LHCN-M2 (cell line): Measurements from ENCODE around the gene KIAA1210. TPM values are rescaled to one million over a fixed set of nuclear protein-coding genes. Genes with fewer than 3 reads are reported as not detected.

ENCODE experiments used
- DNase-seq: peaks from one replicate; pipeline ENCODE4 v3.0.0-alpha.2; 2012; ENCODE audit warnings: low read depth
- polyA plus RNA-seq: library from polyadenylated mRNA; unstranded; fragments of >200 nt; gene quantifications from one replicate; pipeline ENCODE4 v1.2.1, GENCODE V29; 2012; ENCODE audit warnings: missing spikeins
- total RNA-seq: library from RNA; depleted of rRNA; stranded (reverse); fragments of >200 nt; gene quantifications from 2 replicates; pipeline ENCODE4 v1.2.3, GENCODE V29; 2014; rRNA removed

The KIAA1210 gene
- not detected in 2 replicates for total RNA-seq
- polyA plus RNA-seq = not detected

DNA sequence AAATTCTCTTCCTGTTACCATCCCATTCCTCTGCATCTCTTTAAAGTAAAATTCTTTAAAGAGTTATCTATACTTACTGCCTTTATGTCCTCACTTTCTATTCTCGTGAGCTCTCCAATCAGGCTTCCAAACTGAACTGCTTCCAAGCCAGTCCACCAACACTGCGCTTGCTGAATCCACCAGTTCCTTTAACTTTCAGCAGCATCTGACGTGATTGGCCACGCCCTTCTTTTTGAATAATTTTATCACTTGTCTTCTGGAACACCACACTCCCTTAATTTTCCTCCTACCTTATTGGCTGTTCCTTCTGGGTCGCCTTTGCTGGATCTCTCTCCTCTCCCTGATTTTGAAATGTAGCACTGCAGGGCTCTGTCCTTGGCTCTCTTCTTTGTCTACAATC, at the start of gene KIAA1210:
Gene KIAA1210 (minus strand): TSS at position 163 of the 400 bp plus-strand sequence. CDS start 4,170 bp downstream, outside the sequence.
- DNase-seq = no peak

DNA sequence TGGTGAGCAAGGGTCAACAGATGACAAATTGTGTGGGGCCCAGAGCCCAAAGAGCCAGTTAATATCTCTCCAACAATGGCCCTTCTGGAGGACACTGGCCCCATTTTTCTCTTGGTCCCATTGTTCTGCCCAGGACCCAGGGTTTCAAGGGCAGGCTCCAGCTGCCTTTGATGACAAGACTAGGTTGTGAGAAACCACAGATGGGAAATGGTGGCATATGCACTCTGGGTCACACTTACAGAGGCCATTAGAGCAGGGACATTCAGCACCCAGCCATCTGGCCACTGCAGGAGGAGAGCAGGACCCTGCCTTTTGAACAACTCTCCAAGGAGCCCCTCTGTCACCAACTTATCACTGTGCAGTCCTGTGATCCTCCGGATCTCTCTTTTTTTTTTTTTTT, 49.7 kb upstream of the KIAA1210 start:
- DNase-seq = no peak

DNA sequence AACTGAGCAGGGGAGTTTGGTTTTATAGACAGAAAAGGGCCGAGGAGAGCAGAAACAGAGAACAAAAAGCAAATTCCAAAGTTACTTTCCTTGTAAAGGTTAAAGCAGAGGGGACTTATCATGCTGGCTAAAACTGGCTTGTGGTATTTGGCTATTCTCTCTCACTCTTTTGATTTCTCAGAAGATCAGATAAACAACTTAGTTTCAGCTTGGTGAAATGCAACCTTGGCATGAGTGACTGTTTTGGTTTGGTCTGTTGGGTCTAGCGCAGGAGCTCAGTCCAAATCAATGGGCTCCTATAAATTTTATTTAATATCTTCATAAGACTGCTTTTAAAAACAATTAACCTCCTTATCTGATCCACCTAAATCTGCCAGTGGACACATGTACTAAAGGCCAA, 47.3 kb upstream of the KIAA1210 start:
- no peak for DNase-seq

DNA sequence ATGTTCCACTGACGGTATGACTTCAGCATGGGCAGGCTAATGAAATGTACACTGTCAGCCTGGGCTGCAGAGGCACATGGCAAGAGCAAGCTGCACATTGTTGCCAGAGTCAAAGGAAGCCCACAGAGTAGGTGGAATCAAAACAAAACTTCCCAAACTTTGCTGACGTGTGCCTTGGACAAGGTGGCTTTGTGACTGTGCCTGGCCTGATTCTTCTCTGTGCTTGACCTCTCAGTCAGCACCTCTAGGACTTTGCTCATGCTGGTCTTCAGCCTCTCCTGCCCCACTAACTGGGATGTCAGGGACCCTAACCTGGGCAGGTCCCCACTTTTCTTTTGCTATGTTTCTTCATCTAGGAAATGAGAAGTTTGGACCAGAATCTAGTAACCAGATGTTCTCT, 40.5 kb upstream of the KIAA1210 start:
- no peak for DNase-seq

DNA sequence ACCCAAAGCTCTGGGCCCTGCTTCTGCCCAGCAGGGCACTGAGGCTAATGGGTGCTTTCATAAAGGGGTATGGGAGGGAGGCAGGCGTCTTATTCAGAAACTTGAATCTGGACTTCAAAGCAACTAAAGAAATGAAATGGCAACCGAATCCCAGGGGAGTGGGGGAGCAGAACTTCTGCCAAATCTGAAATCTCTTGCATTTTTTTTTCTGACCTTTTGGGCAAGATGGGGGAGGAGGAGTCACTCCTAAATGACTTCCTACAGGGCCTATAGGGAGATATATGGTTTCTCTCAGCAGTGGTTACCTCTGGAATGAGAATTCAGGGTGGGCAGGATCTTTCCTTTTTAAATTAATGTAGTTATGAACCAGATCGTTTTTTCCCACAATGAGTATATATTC, 30.6 kb upstream of the KIAA1210 start:
- DNase-seq = no peak

DNA sequence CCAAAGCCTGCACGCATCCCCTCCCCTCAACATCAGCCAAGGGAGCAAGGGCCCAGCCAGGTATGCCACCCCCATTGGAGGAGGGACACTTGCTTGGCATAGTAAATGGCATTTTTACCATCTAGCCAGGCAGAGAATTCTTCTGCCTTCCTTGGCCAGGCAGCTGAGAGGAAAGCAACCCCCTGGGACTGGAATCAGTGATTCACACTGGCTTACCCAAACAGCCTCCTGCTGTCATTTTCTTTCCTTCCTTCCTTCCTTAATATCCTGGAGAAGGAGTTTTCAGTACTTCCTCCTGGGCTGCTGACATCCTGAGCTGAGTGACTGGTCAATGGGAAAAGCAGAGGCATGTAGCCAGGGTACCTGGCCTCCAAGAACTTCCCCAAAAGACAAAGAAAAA, 28.6 kb upstream of the KIAA1210 start:
- DNase-seq = no peak

DNA sequence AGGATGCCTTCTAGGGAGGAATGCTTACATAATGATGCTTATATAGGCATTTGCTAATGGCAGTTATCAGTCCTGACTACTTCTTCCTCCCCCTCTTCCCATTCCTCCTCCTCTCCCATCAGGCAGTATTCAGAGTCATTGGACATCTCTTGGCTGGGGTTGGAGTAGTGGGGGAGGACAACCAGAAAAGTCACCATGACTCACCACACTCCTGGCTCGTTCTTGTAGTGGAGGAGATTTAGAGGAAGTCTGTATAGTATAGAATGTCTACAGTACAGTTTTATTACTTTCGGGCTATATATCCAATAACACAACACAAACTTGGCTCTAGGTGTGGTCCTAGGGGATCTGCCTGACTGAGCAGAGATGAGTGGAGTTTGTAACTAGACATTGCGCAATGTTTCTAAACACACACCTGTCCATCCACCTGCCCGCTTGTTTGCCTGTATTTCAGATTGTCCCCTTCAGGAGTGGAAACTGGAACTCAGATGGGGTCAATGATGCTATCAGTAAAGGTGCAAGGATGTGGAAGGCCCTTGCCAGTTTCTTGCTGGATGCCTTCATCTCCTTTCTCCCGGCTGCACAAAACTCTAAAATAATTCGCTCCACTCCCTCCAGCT, 27.9 kb upstream of the KIAA1210 start:
- peak; percentile 13 for DNase-seq

DNA sequence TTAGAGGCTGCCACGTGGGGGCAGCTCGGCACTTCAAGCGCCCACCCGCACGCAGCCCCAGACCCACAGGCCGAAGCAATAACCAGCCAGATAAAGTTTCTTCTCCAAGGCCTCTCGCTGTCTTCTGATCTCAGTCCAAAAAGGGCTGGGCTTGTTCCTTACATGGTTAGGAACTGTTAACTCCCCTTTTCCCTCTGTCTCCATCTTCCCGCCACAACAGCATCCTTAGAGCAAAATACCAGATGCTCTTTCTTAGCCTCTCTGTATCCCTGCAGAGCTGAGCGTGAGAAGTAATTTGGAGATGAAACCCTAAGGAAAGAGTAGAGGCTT, 23.4 kb upstream of the KIAA1210 start:
- no peak for DNase-seq

DNA sequence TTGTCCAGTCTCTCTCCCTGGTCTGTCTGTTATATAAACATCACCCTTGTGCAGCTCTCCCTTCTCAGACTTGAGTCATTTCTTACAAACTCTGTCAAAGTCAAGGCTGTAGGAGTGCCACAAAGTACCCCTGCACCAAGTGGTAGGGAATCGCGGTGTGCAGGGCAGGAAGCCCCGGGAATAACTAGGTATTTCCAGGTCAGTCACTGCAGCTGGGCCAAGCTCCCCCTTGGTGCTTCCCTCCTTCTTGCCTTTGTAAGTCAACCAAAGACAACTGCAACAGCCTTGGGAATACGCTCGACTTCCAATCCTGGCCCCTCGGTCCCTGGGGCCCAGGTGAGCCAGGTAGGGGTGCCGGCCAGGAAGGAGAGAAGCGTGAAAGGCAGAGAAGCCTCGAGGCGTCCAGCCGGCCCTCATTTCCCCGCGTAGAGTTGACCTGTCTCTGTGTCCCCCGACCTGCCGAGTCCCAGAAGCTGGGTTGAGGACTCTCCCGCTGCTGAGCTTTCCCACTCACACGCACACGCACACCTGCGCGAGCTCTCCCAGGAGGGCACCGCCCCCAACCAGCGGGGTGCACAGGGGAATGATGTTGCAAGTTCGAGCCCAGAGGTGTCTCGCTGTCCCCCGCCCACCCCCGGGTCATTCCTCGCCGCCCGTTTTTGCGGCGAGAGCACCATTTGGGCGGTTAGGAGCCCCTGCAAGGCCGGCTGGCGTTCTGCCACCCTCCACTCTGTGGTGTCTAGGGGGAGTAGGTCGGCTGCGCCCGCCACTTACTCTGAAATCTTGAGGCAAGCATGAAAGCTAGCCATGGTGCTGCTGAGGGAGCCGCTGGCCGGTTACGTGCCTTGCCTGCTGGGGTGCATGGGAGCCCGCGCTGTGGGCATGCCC, 22.8 kb upstream of the KIAA1210 start:
- DNase-seq = no peak

DNA sequence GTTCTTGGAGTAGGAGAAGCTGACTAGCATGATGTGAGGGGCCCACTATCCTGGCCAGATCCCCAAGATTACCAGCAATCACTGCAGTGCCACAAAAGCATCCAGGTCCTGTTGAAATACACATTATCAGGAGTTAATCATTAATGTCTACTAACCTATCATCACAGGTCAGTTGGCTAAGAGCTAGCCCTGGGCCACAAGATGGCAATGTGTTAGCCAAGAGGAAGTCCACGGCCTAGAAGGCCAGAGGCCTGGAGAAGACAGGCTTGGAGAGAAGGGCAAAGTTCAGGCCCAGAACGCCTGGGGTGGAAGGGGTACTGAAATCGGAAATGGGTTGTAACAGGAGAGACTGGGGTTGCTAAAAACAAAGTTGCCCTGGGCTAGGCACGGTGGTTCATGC, 19.9 kb upstream of the KIAA1210 start:
- DNase-seq = no peak

DNA sequence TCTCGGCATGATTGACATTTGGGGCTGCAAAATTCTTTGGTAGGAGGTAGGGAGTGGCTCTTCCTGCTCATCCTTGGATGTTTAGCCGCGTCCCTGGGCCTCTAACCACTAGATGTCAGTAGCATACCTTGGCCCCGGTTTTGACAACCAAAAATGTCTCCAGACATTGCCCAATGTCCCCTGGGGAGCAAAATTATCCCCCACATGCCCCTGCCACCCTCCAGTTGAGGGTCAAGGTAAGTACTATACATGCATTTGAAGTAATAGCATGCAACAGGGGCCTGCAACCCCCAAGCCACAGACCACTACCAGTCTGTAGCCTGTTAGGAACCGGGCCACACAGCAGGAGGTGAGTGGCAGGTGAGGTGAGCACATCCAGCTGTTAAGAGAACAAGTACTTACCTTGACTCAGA, 17.6 kb upstream of the KIAA1210 start:
- no peak for DNase-seq

DNA sequence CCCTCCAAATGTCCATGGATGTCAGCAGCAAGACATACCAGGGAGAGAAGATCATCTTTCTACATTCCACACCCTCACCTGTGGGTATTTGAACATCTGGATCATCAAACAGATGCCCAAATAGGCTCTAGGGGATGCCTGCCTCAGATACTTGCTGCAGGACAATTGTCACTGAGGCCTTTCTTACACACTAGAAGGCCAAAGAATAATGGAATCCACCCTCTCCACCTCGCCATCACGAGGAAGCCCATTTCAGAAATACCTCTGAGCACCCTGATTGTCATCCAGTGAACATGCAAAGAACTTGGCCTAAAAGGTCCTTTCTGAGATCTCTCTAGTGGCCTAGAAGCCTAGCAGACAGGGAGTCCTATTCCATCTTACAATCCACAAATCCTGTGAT, 6.9 kb upstream of the KIAA1210 start:
- no peak for DNase-seq

DNA sequence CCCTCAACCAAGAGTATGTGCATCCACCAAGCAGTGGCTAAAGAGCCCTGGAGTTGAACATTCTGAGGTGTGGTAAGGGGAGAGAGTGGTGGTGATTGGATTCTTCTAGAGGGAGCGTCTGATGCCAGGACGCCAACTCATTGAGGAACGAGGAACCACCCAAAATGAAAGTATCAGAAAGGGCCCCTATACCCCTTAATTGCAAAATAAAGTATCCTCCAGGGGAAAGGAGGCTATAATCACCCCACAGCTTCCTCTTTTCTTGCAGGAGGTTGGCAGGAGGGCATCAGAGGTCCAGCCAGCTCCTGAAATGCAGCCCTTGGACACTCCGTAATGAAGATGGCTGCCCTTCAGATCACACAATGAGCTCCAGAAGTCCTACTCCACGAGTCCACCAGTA, 5.3 kb upstream of the KIAA1210 start:
- no peak for DNase-seq

DNA sequence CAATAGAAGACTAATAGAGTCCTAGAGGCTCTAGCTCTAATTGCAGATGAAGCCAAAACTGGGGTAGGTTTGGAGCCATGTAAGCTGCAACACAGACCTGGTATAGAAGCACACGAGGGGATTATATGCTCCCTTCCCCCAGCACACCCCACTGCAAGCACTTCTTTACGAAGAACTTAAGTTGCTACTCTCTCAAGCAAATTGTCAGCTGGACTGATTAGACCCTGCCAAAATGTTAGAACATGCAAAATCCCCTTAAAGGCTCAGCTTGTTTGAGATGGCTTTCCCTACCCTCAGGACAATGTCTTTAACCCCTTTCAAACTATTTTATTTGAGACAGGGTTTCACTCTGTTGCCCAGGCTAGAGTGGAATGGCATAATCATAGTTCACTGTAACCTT, 4.7 kb upstream of the KIAA1210 start:
- DNase-seq = no peak

DNA sequence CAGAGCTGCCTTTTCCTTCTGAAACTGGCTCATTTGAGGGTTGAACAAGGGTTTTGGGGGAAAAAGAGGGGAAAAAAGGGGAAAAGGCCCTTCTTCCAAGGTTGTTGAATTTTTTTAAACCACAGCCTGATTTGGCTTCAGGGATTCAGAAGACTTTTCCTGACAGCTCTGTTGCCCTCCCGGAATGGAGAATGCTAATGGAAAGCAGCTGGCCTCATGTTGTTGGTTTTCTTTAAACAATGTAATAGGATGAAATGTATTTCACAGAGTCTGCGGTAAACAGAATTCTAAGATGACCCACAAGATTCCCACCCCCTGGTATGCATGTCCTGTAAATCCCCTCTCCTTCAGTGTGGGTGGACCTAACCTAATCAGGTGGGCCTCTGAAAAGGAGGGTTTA, 3.3 kb upstream of the KIAA1210 start:
- DNase-seq = no peak

DNA sequence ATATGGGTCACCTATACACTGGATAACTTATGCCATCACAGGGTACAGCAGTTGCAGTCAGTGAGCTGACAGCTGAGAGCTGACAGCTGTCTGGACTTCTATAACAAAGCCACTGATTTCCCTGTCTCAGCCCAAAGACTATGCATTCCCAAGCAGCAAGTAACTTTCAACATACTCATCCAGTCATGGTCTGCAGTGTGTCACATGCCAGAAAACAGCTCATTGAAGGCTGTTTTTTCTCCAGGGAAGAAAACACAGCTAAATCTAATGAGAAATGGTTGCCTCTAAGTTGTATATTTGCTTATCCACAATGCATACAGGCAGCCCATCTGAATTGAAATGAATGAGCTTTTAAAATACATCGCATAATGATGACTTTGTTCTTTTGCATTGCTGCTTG, 6.3 kb downstream of the KIAA1210 start:
- peak; percentile 31 for DNase-seq

DNA sequence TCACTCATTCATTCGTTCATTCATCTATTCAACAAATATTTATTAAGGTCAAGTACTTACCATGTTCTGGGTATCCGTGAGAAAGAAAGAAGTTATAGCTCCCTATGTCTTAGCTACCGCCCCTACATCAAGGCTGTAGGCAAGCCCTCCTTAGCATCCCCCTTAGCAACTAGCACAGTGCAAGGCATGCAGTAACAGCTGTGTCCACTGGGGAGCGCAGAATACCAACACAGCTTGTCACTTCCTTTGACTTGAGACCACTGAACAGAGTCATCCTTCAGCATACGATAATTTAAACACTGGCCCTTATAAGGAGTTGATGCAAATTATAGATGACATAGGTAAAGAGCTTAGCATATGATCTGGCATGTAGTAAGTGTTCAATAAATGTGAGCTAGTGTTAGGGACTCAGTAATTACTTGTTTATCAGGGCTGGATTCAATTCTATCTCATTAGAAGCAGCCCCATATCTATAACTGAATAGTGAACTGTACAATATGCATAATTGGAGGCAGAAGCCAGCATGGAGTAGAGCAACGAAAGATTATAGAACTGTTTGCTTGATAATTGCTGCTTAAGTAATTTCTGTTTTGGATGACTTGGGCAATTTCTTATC, 8.7 kb downstream of the KIAA1210 start:
- DNase-seq = peak; percentile 25

DNA sequence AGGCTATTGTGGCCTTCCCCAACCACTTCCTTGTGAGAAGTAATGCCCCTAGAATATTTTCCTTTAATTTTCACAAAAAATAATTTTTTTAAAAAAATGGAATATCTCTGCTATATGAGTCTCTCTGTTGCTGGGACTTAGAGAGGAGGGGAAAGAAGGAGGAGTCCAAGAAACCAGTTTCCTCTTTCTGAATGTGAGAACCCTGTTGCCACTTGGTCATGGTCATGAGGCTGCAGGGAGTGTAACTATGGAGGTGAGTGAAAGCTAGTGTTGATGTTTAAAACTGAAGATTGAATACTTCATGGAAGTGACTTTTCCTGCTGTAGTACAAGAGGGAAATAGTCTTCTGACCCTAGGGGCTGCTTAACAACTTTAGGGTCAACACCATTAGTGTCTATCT, 20.4 kb downstream of the KIAA1210 start:
- DNase-seq = no peak

DNA sequence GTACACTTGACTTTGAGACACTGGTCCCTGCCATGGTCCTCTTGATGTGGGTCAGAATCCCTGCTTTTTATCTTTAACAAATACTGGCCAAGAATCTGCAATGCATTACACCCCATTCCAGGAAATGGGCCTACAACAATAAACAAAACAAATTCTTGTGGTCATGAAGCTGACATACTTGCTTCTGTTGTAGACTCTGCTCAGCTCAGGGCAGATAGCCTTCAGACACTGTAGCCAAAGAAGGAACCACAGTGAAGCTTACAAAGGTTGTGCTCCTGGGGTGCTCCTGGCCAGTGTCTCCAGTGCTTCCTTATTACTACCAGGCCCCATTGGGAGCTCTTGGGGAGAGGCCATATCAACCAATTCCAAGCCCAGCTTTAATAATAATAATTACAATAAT, 21.8 kb downstream of the KIAA1210 start:
- DNase-seq = no peak

DNA sequence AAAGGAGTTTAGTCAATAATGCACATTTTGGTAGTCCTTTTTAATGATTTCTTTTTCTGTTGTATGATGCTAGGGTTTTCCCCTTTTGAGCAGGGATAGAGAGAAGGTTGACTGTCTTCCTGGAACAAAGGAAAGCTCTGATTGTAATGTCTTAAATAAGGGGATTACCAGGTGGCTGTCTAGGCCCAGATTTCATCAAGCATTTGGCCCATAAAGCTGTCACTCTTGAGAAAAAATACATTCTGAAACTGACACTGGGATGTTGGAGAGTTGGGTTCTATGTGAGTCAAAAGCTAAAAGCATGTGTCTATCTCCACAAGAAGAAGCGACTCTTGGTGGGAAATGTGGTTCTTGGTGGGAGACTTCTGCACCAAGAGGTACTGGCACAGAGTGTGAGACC, 26.4 kb downstream of the KIAA1210 start:
- DNase-seq = no peak

DNA sequence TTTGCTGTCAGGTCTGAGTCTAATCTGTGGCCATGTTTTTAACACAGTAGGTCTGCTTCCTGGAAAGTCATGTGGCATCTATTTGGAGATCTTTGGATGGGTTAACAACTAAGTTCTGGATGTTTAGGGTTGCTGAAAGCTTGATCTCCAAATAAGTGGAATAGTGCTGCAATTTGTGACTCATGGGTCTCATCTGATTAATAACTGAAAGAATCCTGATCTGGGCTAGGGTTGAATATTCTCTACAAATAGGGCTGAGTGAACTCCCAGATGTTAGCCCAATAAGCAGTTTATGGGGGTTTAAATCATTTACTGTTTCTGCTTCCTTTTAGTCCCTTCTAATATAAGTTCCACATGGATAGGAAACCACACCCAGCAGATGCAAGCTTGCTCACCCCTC, 31.7 kb downstream of the KIAA1210 start:
- DNase-seq = no peak

DNA sequence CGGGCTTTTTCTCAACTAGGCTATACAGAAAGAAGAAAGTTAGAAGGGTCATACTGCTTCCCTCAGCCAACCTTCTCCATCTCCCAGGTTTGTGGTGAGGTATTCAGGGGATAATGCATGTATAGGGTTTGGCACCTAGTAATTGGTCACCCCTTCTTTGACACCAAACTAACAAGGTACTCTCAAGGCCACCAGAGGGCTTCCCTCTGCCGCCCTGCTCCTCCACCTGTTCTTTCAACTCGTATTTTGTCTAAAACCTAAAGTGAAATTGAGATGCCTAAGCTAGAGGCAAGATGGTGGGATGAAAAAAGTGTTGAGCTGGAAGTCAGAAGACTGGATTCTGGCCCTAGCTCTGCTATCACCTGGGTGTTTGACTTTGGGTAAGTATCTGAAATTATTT, 32.8 kb downstream of the KIAA1210 start:
- DNase-seq = no peak
